Retinal pigment epithelial cell (primary cell): ENCODE measurements around the gene CHST12.

Experiments
- DNase-seq: peaks from one replicate; pipeline ENCODE4 v3.0.0-alpha.2; 2010; ENCODE audit warnings: low read depth
- H3K4me3 ChIP-seq: 2 replicates; pipeline ENCODE4 v1.5.1; 2011; ENCODE audit warnings: mild to moderate bottlenecking, low read length, control low read depth, moderate library complexity
- TF ChIP-seq, protein P1 (sequence below): conservative IDR thresholded peaks from 2 replicates; pipeline ENCODE4 v1.5.1; 2011; ENCODE audit warnings: low read depth, low read length, control low read depth, inconsistent platforms

CHST12 gene

DNA sequence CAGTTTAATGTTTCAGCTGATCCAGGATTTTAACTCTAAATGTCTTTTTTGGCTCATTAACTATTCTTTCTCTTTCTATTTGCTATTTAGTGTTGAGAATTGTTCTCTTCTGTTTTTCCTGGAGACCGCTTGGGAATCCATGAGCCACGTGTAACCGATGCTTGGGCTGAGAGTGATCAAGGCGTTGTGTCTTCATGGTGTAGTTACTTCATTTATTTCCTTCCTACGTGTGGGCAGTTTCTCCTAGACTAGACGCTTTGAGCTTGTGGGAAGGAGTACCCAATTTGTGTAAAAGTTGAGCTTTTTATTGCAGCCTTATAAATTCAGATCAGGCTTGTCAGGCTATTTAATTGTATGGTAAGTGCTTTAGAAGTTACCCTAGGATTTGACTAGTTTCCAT lies 45.8 kb upstream of the CHST12 start:
- no peak overlapping the region for H3K4me3 ChIP-seq
- no peak for DNase-seq
- TF ChIP-seq, protein P1, sequence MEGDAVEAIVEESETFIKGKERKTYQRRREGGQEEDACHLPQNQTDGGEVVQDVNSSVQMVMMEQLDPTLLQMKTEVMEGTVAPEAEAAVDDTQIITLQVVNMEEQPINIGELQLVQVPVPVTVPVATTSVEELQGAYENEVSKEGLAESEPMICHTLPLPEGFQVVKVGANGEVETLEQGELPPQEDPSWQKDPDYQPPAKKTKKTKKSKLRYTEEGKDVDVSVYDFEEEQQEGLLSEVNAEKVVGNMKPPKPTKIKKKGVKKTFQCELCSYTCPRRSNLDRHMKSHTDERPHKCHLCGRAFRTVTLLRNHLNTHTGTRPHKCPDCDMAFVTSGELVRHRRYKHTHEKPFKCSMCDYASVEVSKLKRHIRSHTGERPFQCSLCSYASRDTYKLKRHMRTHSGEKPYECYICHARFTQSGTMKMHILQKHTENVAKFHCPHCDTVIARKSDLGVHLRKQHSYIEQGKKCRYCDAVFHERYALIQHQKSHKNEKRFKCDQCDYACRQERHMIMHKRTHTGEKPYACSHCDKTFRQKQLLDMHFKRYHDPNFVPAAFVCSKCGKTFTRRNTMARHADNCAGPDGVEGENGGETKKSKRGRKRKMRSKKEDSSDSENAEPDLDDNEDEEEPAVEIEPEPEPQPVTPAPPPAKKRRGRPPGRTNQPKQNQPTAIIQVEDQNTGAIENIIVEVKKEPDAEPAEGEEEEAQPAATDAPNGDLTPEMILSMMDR: no peak

DNA sequence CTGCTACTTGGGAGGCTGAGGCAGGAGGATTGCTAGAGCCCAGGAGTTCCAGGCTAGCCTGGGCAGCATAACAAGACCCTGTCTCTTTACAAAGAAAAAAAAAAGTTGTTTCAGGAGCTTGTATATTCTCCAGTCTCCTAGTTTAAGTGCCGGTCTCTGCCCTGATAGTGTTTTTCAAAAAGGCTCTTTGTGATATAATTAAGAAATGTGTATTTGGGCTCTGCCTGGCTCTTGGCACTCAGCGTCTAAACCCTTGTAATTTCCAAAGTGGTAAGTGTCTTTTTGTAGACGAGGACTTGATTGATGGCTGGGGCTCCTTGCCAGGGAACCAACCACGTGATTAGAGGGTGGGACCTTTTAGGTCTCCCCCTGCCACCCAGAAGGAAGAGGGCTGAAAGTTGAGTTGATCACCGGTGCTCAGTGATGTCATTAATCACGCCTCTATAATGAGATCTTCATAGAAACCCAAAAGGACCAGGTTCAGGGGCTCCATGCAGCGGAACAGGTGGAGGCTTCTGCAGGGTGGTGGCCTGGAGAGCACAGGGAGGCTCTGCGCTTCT lies 44.4 kb upstream of the CHST12 start:
- no peak overlapping the region for H3K4me3 ChIP-seq
- TF ChIP-seq, protein P1: no peak
- no peak for DNase-seq

DNA sequence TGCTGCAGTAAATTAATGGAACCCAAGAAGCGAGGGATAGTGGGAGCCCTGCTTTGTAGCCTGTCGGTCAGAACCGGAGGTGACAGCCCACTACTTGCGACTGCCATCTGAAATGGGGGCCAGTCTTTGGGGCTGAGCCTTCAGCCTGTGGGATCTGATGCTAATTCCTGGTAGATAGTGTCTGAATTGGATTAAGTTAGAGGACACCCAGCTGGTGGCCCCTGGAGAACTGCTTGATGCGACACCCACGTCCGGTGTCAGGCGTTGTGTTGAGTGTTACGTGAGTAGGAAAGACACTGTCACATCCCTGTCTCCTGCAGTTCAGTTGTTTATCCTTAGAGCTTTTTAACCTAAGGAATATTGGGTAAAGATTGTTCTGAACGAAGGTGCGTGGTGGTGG lies 43.8 kb upstream of the CHST12 start:
- DNase-seq: no peak
- no peak overlapping the region for H3K4me3 ChIP-seq
- TF ChIP-seq, protein P1: no peak

DNA sequence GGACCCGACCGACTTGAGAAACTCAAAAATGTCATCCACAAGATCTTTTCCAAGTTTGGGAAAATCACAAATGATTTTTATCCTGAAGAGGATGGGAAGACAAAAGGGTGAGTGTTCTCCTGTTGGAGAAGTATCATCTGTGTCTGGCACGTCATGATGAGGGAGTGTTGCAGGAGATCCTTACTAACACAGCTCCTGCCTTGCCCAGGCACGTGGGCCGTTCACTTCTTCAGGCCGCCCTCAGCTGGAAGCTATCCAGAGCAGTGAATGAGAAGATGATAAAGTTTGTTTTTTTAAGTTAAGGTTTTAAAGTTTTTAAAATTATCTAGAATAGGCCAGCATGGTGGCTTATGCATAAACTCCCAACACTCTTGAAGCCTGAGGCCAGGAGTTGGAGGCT lies 42.6 kb upstream of the CHST12 start:
- no peak for DNase-seq
- H3K4me3 ChIP-seq: no peak overlapping the region

DNA sequence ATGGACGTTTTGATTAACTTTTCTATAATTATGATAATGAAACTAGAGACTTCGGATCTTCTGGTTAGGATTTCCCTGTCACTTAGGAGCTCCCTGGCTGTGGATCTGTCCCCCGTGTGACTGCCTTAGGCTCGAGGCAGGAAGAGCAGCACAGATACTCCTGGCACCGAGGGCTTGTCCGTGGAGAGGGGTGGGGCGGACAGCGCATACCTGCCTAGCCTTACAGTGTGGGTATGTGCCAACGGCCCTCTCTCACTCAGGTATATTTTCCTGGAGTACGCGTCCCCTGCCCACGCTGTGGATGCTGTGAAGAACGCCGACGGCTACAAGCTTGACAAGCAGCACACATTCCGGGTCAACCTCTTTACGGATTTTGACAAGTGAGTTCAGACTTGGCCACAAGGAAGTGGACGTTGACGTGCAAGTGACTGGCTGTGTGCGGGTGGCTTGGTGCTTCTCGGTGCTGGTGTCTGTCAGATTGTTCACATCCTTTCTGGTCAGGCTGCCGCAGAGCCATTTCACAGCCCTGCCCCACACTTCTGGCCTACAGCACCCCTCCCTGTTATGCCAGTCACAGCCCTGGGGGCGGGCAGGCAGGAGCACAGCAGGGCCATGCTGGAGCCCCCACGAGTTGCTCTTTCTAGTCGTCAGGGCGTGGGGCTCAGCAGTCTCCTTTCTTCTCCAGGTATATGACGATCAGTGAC lies 40.9 kb upstream of the CHST12 start:
- TF ChIP-seq, protein P1: no peak
- H3K4me3 ChIP-seq: no peak overlapping the region
- DNase-seq: no peak

More for the DNA sequence above, 42.6 kb upstream of the CHST12 start:
- TF ChIP-seq, protein P1: no peak

DNA sequence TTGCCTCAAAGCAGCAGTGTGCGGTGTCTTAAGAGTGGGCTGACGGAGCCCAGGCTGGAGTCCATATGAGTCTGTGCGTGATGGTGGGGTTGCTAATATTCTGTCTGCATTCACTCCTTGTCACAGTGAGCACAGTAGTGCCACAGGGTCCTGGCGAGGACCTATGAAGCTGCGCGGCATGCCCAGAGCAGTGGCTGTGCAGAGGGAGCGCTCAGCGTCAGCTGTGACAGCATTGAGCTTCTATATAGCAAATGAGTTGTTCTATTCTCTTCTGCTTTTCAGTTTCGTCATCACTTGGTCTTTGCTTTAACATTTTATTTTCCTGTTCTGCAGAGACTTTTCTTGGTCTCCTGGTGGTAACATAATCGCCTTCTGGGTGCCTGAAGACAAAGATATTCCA lies 34.3 kb upstream of the CHST12 start:
- H3K4me3 ChIP-seq: no peak overlapping the region
- no peak for DNase-seq
- TF ChIP-seq, protein P1: no peak

DNA sequence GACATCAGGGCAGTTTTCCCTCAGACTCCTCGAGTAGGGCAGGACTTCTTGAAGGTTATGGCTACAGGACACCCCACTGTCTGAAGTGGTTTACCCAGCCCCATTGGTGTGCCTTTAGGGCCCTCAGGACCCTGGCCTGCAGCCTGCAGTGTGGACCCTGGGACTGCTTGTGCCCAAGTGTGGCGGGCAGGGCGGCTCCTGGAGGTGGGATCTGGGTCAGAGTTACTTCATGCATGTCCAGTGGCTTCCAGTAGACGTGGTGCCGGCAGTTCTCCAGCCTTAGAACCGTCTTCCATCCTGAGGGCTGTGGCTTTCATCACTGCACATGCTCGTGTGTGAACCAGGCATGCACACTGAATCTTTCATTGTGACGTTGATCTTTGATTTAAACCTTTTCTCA lies 32.1 kb upstream of the CHST12 start:
- no peak overlapping the region for H3K4me3 ChIP-seq
- TF ChIP-seq, protein P1: no peak
- DNase-seq: no peak
